Measurements from ENCODE around the gene USP10. TPM values are rescaled to one million over a fixed set of nuclear protein-coding genes. Genes with fewer than 3 reads are reported as not detected.

USP10 gene
- polyA plus RNA-seq, 2 of the 4 experiments (the other 2 are of a cell fraction), result 61.5 to 93.5 TPM

- ChIA-PET CTCF (interaction anchor here (0.8 to 3.8 kb wide), 4 partner anchors 13 to 203 kb away, joined by 3 to 31 read pairs (median 16); no protein-coding TSS in a partner anchor), POLR2A (no interaction called here)
- FAIRE-seq (no peak), DNase-seq (ENCODE audit: low read depth in 1 of 2, low spot score in 1 of 2) (no peak), ATAC-seq (no peak)
- Histone ChIP-seq H3K4me1 (no peaks in the 10 kb centered on the region), H3K9me3 (no peaks in the 10 kb centered on the region), H3K4me2 (no peak overlapping the region), H3K4me3 (no peak overlapping the region), H3K27ac (no peak overlapping the region)
- WGBS (ENCODE audit: missing lambda C conversion rate), result 88% methylated on average over 11 of the region's 11 CpGs
- TF ChIP-seq RCOR1 (IDR thresholded peaks at IDR 0.05; ENCODE audit: low read depth, low read length) (no peak), REST (IDR thresholded peaks at IDR 0.05) (no peak), MAFK (IDR thresholded peaks at IDR 0.05; ENCODE audit: partially characterized antibody) (no peak)
Measured at GRCh38 chr16:84766978-84767773, 67.4 kb downstream of the USP10 start.

GRCh38 chr16:84768061-84768807, 68.4 kb downstream of the USP10 start:
- Histone ChIP-seq H3K27ac (no peak overlapping the region), H3K4me1 (no peaks in the 10 kb centered on the region), H3K4me3 (no peak overlapping the region), H3K9me3 (no peaks in the 10 kb centered on the region), H3K4me2 (no peak overlapping the region)
- WGBS (ENCODE audit: missing lambda C conversion rate), result 88% methylated on average over 4 of the region's 4 CpGs
- ATAC-seq (no peak), FAIRE-seq (no peak), DNase-seq (ENCODE audit: low read depth in 1 of 2, low spot score in 1 of 2) (no peak)
- no peak for TF ChIP-seq HEYL (CRISPR knock-in tag; IDR thresholded peaks at IDR 0.05)
- no peak for TF ChIP-seq JUNB (IDR thresholded peaks at IDR 0.05)
- no peak for TF ChIP-seq ESRRA (IDR thresholded peaks at IDR 0.05; ENCODE audit: borderline replicate concordance, low read length)
- TF ChIP-seq FOSB (CRISPR knock-in tag; IDR thresholded peaks at IDR 0.05), result no peak
- no peak for TF ChIP-seq JUN (IDR thresholded peaks at IDR 0.05)
- TF ChIP-seq TFCP2L1 (CRISPR knock-in tag; IDR thresholded peaks at IDR 0.05), result no peak
- no peak for TF ChIP-seq RCOR1 (IDR thresholded peaks at IDR 0.05; ENCODE audit: low read depth, low read length)
- no peak for TF ChIP-seq FOXS1 (CRISPR knock-in tag; IDR thresholded peaks at IDR 0.05)
- TF ChIP-seq, protein P1, sequence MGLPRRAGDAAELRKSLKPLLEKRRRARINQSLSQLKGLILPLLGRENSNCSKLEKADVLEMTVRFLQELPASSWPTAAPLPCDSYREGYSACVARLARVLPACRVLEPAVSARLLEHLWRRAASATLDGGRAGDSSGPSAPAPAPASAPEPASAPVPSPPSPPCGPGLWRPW (IDR thresholded peaks at IDR 0.05), result no peak
- TF ChIP-seq GATA3 (IDR thresholded peaks at IDR 0.05; ENCODE audit: borderline replicate concordance), result no peak
- TF ChIP-seq, protein P2, sequence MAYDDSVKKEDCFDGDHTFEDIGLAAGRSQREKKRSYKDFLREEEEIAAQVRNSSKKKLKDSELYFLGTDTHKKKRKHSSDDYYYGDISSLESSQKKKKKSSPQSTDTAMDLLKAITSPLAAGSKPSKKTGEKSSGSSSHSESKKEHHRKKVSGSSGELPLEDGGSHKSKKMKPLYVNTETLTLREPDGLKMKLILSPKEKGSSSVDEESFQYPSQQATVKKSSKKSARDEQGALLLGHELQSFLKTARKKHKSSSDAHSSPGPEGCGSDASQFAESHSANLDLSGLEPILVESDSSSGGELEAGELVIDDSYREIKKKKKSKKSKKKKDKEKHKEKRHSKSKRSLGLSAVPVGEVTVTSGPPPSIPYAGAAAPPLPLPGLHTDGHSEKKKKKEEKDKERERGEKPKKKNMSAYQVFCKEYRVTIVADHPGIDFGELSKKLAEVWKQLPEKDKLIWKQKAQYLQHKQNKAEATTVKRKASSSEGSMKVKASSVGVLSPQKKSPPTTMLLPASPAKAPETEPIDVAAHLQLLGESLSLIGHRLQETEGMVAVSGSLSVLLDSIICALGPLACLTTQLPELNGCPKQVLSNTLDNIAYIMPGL (CRISPR knock-in tag; IDR thresholded peaks at IDR 0.05; ENCODE audit: borderline replicate concordance), result no peak
- no peak for TF ChIP-seq NFE2L2 (conservative IDR thresholded peaks at IDR 0.05; ENCODE audit: low read length)
- no peak for TF ChIP-seq SREBF2 (IDR thresholded peaks at IDR 0.05)
- CTCF ChIA-PET, result interaction anchor here (1.2 to 2.7 kb wide), 7 partner anchors 14 to 203 kb away, joined by 3 to 17 read pairs (median 5); no protein-coding TSS in a partner anchor
- POLR2A ChIA-PET, result interaction anchor here (0.6 kb wide), 1 partner anchor 28 kb away, joined by 5 read pairs; no protein-coding TSS in a partner anchor

Measured in A549 (cell line).